Fibroblast of gingiva (primary cell): Measurements from ENCODE around the gene NTRK1.

Experiments
- DNase-seq: peaks from one replicate; pipeline ENCODE4 v3.0.0-alpha.2; 2011; ENCODE audit warnings: low read depth

The NTRK1 gene

DNA sequence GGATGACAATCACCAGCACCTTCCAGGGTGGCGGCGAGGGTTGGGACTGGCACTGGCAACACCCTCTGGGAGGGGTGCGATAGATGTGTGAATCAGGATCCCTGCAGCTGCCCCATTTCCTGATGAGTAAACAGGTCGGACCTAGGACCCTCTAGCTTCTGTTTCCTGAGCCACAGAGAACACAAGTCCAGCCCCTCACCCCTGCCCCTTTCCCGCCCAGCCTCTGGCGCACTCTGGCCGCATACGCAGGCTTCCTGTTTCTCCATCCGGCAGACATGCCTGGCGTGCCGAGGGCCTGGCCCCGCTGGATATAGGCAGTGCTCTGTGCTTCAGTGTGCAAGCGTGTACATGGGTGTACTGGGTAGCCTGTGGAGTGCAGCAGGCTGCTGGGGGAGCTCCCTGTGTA, 37.5 kb downstream of the NTRK1 start:
- DNase-seq = peak; percentile 30

DNA sequence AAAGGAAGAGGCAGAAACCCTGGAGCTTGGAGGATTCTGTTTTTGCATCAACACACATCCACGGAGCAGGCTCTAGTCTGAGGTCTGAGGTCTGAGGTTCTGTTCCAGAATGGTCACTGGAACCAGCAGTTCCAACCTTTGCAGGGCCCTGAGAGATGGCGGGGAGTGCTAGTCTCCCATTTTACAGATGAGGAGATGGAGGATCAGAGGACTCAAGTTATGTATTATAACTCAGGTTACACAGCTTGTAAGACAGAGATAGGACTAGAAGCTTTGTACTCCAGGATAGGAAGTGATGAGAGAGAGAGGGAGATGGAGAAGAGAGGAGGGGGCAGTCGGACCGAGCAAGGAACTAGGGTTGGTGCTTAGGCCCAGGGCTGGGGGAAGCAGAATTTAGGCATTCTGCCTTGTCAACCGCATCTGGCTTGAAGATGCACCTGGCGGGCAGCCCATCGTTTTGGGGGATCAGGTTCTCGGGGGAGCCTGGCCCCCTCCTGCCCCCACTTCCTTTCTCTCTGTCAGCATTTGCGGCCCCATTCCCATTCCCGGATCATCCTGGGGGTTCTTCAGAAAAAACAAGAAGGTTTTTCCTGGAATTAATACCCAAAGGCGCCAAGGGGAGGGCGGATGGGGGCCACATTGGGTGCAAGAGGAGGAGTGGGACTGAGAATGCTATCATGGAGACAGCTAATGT, 38.5 kb downstream of the NTRK1 start:
- no peak for DNase-seq

DNA sequence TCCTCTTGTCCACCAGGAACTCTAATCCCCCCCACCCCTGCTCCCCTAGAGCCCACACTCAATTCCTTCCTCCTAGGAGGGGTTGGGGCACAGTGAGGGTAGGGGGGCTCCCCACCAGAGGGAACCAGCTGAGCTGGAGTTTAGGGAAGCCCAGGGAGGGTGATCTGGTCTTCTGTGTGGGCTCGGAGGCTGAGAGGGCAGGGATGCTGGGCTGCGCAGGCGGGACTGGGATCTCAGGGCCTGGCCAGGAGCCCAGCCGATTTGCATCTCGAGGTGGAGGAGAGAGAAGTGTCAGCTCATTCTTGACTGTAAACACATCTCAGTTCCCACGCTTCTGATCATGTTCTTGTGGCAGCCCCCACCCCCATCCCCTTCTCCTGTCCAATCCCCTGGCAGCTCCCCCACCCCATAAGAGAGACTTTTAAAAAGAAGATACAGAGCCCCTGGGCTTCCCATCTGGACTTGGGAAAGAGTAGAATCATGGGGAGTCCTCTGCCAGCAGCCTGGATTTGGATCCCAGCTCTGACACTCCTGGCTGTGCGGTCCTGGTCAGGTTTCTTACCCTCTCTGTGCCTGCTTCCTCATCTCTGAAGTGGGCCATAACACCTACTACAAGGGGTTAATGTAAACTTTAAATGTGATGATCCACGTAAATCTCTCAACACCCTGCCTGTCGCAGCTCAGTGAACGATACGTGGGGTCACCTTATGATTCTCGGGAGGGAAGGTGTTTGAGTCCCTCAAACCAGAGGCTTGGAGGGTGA, 39.5 kb downstream of the NTRK1 start:
- DNase-seq = no peak

DNA sequence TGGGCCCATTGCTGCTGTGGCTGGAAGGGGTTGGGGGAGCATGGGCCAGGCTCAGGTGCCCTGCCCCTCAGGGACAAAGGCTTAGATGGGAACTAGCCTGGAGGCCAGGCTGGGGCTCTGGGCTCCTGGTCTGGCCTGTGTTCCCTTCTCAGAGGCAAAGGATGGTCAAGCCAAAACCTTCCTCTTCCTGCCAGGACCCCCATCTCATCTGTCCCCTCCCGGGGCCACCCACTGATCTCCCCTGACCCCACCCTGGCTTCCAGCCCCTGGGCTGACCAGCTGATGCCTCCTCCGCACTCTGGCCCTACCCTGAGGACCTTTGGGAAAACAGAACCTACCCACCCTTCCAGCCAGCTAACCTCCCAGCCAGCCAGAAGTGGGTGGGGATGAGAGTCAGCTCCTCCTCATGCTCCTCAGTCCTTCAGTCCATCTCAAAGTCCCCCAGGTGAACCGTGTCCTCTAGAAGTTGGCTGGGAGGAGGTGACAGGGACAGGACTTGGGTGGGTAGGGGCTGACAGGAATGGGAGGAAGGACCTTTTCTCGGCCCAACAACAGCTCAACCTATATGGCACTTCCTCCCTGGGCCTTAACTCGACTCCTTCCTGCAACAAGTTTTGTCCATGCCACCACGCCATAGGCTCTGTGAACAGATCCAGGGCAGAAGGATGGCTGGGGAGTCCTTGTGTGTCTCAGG, 40.4 kb downstream of the NTRK1 start:
- no peak for DNase-seq

DNA sequence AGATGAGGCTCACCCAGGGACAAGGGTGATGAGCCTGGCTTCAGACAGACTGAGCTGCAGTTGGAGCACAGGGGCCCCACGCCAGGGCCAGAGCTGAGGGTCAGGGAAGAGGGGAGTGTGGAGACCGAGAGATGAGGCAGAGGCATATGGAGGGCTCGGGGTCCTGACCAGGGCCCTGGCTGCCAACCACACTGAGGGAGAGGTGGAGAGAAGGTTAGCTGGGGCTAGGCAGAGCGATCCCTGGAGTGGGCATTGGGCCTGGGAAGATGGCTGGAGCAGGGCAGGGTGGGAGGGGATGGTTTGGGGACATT, 40.9 kb downstream of the NTRK1 start:
- DNase-seq = no peak

DNA sequence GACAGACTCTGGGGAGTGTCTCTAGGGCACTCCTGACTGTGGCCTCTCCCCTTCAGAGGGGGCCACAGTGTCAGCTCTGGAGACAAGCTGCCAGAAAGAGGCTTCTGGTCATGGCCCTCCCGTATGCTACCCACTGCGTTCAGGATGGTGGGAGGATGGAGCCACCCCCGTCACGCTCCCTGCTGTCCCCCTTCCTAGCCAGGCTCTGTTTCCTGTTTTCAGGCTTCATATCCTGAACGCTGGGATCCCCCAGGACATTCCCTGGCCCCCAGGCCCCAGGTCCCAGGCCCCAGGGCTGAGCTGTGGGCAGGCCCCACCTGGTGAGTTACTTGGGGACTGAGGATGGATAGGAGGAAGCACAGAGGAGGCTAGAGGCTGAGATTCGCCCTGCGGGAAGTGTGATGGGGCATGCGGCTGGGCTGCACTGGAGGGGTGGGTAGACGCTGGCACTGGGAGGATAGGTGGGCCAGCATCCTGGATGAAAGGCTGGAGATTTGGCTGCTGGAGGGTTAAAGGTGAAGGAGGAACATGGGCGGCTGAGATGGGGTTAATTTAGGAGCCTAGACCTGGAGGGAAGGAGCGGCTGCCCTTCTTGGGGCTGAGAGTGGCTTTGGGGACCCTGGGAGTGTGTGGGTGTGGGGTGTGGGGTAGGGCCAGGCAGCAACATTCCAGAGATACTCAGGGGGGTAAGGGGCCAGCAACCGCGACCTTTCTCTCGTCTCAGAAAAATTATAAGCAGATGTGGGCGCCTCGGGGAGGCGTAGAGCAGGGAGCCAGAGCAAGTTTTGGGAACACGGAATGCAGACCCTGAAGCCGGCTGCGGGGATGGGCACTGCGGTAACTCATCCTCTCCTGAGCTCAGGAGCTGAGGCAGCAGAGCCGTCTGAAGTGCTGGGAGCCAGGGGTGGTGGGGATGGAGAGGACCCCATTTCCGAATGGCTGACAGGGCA, 41.6 kb downstream of the NTRK1 start:
- no peak for DNase-seq

DNA sequence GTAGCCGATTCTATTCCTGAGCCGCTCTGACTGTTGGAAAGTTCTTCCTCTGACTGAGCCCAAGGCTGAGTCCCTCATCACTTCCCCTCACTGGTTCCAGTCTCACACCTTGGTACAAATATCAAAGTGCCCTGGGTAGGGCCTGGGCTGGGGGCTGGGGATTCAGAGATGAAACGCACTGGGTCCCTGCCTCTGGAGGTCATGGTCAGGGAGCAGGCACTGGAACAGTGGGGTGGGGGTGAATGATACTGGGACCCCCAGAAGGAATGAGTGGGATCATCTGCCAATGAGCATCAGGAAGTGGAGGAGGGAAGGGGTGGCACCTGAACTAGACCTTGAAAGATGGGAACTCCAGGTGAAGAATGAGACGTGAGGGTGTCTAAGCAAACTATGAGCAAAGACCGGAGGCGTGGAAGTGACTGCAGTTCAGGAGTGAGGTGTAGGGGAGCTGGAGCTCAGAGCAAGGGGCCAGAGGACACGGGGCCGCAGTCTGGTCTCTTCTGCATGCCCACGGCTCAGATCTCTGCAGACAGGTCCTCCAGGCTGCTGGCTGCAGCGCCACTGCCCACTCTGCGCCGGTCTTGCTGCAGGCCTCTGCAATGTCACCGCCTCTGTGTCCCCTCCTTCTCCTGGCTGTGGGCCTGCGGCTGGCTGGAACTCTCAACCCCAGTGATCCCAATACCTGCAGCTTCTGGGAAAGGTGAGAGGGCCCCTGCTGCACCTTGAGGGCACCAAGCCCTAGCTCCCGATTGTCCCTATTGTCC, 42.8 kb downstream of the NTRK1 start:
- no peak for DNase-seq

DNA sequence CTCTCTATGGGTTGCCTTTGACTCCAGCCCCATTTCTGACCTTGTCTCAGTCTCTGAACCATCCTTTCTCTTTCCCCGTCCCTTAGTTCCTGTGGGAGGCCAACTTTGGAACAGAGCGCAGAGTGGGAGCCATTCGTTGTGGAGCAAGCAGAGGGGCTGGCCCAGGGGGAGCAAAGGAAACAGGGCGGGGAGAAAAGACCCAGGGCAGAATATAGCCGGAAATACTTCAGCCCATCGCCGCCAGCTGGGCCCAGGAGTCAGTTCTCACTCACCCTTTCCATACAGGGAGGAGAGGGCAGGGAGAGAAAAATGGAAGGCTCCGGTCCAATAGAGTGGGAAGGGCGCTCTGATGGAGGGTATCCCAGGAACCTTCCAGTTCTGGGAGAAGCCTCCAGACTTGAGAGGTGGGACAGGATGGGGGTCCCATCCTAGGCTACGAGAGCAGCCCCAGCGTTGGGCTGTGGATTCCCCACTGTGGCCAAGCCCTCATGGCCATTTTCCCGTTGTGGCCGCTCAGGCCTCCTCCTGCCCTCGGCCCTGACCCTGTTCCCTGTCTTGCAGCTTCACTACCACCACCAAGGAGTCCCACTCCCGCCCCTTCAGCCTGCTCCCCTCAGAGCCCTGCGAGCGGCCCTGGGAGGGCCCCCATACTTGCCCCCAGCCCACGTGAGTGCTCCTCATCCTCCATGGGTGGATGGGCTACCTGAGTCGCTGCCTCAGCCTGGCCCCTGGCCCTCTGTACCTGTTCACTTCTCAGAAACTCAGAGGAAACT, 43.7 kb downstream of the NTRK1 start:
- no peak for DNase-seq

DNA sequence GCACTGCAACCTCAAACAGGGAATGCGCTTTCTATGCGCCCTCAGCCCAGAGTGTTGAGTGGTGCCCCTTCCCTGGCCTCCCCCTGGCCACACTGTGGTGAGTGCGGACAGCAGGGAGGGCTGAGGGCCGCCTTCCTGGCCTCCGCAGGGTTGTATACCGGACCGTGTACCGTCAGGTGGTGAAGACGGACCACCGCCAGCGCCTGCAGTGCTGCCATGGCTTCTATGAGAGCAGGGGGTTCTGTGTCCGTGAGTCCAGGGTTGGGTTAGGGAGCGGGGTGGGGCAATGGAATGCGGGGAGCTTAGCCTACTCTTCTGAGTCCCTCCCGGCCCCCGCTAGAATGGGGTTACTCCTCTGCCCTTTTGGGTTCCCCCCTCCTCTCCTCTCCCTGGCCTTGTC, 44.5 kb downstream of the NTRK1 start:
- no peak for DNase-seq

DNA sequence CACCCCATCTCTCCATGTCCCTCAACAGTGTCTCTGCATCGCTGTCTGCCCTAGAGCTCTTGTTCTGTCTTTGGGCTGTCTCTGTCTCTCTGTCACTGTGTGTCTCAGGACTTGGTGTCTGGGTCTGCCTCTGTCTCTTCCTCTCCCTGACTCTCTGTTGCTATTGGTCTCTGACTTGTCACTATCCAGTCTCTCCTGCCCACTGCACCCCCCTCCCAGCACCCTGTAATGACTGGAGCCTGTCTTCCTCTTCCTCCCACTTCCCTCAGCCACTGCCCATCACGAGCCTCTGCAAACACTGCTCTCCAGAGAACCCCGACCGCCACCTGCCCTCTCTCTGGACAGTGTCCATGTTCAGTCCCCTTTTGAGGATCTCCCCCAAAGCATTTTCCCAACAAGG, 45.0 kb downstream of the NTRK1 start:
- no peak for DNase-seq

DNA sequence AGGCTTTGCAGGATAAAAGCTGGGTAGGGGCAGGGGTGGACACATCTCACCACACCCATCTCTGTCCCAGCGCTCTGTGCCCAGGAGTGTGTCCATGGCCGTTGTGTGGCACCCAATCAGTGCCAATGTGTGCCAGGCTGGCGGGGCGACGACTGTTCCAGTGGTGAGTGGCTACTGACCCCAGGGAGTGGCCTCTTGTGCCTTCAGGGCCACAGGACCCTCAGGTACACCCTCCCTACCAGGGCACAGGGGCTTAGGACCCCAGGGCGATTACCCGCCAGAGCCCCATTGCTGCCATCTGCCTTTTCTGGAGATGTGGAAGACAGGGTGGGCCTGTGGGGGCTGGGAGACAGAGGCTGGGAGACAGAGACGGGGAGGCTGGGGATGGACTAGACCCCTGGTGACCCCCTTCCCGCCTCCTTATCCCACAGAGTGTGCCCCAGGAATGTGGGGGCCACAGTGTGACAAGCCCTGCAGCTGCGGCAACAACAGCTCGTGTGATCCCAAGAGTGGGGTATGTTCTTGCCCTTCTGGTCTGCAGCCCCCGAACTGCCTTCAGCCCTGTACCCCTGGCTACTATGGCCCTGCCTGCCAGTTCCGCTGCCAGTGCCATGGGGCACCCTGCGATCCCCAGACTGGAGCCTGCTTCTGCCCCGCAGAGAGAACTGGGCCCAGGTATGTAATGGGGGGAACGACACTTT, 45.7 kb downstream of the NTRK1 start:
- no peak for DNase-seq

DNA sequence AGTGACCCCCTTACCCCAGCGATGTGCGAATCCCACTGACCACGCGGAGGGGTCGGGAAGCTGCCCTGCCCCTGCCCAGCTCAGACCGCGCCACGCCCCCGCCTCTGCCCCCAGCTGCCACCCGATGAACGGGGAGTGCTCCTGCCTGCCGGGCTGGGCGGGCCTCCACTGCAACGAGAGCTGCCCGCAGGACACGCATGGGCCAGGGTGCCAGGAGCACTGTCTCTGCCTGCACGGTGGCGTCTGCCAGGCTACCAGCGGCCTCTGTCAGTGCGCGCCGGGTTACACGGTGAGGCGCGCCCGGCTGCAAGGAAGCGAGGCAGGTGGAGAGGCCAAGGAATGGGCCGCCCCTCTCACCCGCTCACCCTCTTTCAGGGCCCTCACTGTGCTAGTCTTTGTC, 47.9 kb downstream of the NTRK1 start:
- DNase-seq = no peak

DNA sequence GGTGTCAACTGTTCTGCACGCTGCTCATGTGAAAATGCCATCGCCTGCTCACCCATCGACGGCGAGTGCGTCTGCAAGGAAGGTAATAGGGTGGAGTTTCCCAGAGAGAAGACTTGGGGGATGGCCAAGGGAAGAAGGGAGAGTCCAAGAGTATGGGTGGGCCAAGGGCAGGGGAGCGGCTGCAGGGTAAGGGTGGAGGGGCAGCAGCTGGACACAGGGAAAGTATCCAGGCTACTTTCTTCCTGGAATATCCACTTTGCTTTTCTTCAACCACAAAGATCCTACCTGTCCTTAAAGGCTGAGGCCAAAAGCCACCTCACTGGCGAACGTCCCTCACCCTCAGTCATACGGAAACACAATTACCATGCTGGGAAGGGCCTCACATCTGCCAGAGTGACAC, 48.3 kb downstream of the NTRK1 start:
- no peak for DNase-seq

DNA sequence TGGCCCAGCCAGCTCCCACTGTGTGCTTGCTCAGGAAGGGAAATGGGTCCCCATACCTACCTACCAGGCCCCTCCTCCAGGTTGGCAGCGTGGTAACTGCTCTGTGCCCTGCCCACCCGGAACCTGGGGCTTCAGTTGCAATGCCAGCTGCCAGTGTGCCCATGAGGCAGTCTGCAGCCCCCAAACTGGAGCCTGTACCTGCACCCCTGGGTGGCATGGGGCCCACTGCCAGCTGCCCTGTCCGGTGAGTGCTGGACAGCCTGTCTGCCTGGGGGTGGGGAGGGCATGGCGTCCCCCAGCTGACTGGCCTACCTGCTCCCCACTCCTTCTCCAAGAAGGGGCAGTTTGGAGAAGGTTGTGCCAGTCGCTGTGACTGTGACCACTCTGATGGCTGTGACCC, 49.0 kb downstream of the NTRK1 start:
- no peak for DNase-seq

DNA sequence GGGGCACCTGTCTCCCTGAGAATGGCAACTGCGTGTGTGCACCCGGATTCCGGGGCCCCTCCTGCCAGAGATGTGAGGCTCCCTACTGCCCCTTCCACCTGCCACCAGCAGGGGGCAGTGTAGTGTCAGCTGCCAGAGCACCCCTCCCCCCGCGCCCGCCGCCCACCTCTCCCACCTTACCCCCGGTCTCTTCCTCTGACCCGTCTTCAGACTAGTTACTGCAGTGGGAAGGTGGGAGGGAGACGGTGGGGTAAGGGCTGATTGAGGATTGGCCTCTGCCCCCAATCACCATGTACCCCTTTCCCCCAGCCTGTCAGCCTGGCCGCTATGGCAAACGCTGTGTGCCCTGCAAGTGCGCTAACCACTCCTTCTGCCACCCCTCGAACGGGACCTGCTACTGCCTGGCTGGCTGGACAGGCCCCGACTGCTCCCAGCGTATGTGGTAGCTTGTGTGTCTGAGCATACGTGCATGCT, 49.7 kb downstream of the NTRK1 start:
- no peak for DNase-seq

DNA sequence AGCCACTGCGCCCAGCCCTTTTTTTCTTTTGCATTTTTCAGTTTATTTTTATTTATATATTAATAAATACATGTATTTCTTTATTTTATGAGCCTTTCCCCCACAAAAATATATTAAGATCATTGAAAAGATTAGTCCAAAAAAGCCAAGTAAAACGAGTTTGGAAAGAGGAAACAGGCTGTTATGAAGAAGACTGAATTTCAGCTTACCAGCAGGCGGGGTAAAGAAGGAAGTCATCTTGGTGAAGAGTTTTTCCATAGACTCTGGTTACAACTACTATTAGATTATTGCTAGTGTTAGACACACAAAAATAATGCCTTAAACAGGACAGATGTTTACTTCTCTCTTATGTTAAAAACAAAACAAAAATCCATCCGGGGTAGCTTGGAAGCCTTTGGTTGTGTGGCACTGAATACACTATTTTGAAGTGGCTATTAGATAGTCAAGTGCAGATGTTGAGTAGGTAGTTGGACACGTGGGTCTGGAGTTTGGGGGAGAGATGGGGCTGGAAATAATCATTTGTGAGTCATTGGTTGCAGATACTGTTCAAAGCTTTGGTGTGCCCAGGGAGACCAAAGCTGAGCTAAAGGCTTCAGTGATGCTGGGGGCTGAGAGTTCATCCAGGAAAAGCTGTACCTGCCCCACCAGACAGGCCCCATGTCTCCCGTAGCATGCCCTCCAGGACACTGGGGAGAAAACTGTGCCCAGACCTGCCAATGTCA, 51.1 kb downstream of the NTRK1 start:
- no peak for DNase-seq

DNA sequence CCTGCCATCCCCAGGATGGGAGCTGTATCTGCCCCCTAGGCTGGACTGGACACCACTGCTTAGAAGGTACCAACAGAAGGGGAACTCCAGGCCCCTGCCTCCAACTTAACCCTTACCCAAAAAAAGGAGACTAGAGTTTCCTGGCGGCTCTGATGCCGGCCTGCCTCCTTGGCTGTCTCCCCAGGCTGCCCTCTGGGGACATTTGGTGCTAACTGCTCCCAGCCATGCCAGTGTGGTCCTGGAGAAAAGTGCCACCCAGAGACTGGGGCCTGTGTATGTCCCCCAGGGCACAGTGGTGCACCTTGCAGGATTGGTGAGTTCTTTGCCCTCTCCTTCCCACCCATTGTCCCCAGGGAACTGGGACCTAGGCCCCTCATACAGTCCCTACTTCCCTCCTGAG, 51.6 kb downstream of the NTRK1 start:
- no peak for DNase-seq

DNA sequence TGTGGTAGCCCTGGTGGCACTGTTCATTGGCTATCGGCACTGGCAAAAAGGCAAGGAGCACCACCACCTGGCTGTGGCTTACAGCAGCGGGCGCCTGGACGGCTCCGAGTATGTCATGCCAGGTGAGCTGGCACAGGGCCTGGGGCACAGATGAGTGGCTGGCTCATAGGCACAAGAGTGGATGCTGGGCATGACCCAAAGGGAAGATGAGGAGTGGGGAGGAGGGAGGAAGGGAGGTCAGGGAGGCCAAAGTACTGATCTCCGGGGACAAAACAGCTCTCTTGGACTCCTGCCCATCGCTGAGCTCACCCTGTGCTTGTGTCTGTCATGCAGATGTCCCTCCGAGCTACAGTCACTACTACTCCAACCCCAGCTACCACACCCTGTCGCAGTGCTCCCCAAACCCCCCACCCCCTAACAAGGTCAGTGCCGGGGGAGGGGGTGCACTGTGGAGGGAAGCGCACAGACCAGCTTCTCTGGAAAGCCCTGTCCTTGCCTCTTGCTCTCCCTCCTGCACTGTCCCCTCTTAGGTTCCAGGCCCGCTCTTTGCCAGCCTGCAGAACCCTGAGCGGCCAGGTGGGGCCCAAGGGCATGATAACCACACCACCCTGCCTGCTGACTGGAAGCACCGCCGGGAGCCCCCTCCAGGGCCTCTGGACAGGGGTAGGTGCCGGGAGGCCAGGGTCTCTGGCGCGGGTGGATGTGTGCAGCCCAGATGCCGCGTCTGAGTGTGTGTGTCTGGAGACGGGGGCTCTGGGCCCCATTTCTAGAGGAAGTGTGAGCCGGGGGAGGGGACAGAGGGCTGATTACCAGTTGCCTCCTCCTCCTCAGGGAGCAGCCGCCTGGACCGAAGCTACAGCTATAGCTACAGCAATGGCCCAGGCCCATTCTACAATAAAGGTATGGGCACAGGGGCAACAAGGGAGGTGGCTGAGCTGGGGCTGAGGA, 52.5 kb downstream of the NTRK1 start:
- DNase-seq = no peak
